Lower lobe of right lung (tissue), 2 donors: Measurements from ENCODE around the gene TMEM205. TPM values are rescaled to one million over a fixed set of nuclear protein-coding genes. Genes with fewer than 3 reads are reported as not detected.
"Not testable (repeated sequence)": the region's sequence is repeated elsewhere in the genome, so short reads cannot be mapped to it uniquely, and the experiment has no call there.

ENCODE experiments used
- ATAC-seq, 2 donors: fragments of 200-7000 bp; cut with Tn5 transposase; one replicate each; pipeline ENCODE4 v1.9.1; 2020 to 2022; ENCODE audit warnings: mild to moderate bottlenecking in 2 of 2, moderate library complexity in 2 of 2
- DNase-seq: peaks from one replicate; pipeline ENCODE4 v3.0.0-alpha.2; 2020
- H3K27ac ChIP-seq: fragments of 200-600 bp; one replicate; pipeline ENCODE4 v1.8.0; 2022
- H3K27me3 ChIP-seq: fragments of 200-600 bp; one replicate; pipeline ENCODE4 v1.8.0; 2022; ENCODE audit warnings: low read depth
- H3K36me3 ChIP-seq: fragments of 200-600 bp; one replicate; pipeline ENCODE4 v1.8.0; 2022; ENCODE audit warnings: mild to moderate bottlenecking
- H3K4me1 ChIP-seq: fragments of 200-600 bp; one replicate; pipeline ENCODE4 v1.8.0; 2022
- H3K4me3 ChIP-seq: fragments of 200-600 bp; one replicate; pipeline ENCODE4 v1.8.0; 2022; ENCODE audit warnings: mild to moderate bottlenecking
- H3K9me3 ChIP-seq: fragments of 200-600 bp; one replicate; pipeline ENCODE4 v1.8.0; 2022
- CTCF ChIP-seq: fragments of 200-600 bp; IDR thresholded peaks from one replicate; pipeline ENCODE4 v1.8.0; 2022; ENCODE audit warnings: antibody characterized with exemption, mild to moderate bottlenecking
- intact Hi-C: fragments of 100-400 bp; cut with DNase I; formaldehyde crosslinking; loops from one replicate; pipeline ENCODE4 v1.11.0; 2022
- total RNA-seq: library from RNA; stranded (reverse); fragmentation: NEBNext Ultra II Directional; extraction: Animal tissue kit (Norgen Biotek cat#: 25700); gene quantifications from one replicate; pipeline ENCODE4 v1.2.1, GENCODE V29; 2021
- donor health status: DM: no; HTN: yes; CAD: no; lungs with severe emphysema.

The TMEM205 gene
- total RNA-seq, 1 donor from 2014 or later = 65.7 TPM

GRCh38 chr19:11383706-11384048 lies 37.6 kb upstream of the TMEM205 start:
- no peaks in the 10 kb centered on the region for H3K9me3 ChIP-seq
- intact Hi-C loops = no loop called here
- peaks cover 1% of the 10 kb centered on the region for H3K36me3 ChIP-seq
- TF ChIP-seq CTCF = no peak
- peaks cover 57% of the 10 kb centered on the region for H3K4me1 ChIP-seq
- peak overlapping the region; percentile 56 for H3K27ac ChIP-seq
- ATAC-seq = no peak
- H3K27me3 ChIP-seq = peaks cover 9% of the 10 kb centered on the region
- DNase-seq = no peak
- H3K4me3 ChIP-seq = peak overlapping the region; percentile 61

- peak overlapping the region; percentile 61 for H3K4me3 ChIP-seq
- H3K4me1 ChIP-seq = peaks cover 63% of the 10 kb centered on the region
- TF ChIP-seq CTCF = peak; percentile 63
- peaks cover 9% of the 10 kb centered on the region for H3K27me3 ChIP-seq
- peak overlapping the region; percentile 56 for H3K27ac ChIP-seq
- H3K9me3 ChIP-seq = no peaks in the 10 kb centered on the region
- ATAC-seq (peak; percentile 48 to 50), DNase-seq (peak; percentile 82)
- H3K36me3 ChIP-seq = peaks cover 7% of the 10 kb centered on the region
- intact Hi-C loops = no loop called here
Observed at GRCh38 chr19:11382898-11383705, 37.0 kb upstream of the TMEM205 start.

GRCh38 chr19:11380653-11381537 lies 34.8 kb upstream of the TMEM205 start:
- H3K4me1 ChIP-seq = peaks cover 70% of the 10 kb centered on the region
- intact Hi-C loops = no loop called here

GRCh38 chr19:11379857-11380350 lies 33.8 kb upstream of the TMEM205 start:
- no peak for TF ChIP-seq CTCF
- H3K27me3 ChIP-seq = peaks cover 9% of the 10 kb centered on the region
- H3K4me3 ChIP-seq = peak overlapping the region; percentile 76
- H3K36me3 ChIP-seq = peaks cover 12% of the 10 kb centered on the region
- intact Hi-C loops = no loop called here
- no peak for ATAC-seq
- peaks cover 76% of the 10 kb centered on the region for H3K4me1 ChIP-seq
- H3K9me3 ChIP-seq = no peaks in the 10 kb centered on the region
- H3K27ac ChIP-seq = no peak overlapping the region
- no peak for DNase-seq

More at GRCh38 chr19:11380653-11381537, 34.8 kb upstream of the TMEM205 start:
- Histone ChIP-seq H3K27me3 (peaks cover 9% of the 10 kb centered on the region), H3K27ac (peak overlapping the region; percentile 90), H3K9me3 (no peaks in the 10 kb centered on the region), H3K36me3 (peaks cover 12% of the 10 kb centered on the region), H3K4me3 (peak overlapping the region; percentile 76)
- DNase-seq (peak; percentile 95), ATAC-seq (peak; percentile 89 to 92)
- peak; percentile 84 for TF ChIP-seq CTCF

GRCh38 chr19:11379269-11379845 lies 33.3 kb upstream of the TMEM205 start:
- H3K9me3 ChIP-seq, H3K4me3 ChIP-seq, H3K27ac ChIP-seq, intact Hi-C loops, DNase-seq, ATAC-seq, H3K27me3 ChIP-seq: not testable (repeated sequence)
- Histone ChIP-seq H3K36me3 (peaks cover 12% of the 10 kb centered on the region), H3K4me1 (peaks cover 71% of the 10 kb centered on the region)
